ENCODE results near the gene A2M.

DNA sequence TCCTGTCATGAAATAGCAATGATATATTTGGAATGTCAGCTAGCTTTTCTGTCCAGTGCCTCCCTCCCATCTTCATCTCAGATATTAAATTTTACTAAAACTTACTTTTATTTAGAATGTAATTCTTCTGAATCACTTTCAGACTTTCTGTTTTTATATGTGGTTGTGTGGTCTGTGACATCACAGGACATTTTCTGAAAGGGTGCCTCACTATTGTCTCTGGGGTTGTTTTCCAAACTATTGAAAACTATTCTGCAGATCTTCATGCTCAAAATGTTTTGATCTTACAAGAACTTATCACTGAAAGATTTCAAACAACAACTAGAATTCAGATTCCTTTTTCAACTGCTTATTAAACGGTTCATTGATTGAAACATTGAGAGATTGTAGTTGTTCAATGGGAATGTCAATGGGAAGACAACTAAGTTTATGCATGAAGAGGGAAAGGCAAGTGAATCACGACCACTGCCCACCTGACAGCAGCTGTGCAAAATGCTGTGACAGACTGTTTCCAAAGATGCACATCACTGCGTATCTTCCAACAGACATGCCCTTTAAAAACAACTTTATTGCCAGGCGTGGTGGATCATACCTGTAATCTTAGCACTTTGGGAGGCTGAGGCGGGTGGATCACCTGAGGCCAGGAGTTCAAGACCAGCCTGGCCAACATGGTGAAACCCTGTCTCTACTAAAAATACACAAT is 75.1 kb downstream of the A2M start:
- no peak for TF ChIP-seq POLR2AphosphoS5 (IDR thresholded peaks at IDR 0.05; ENCODE audit: control insufficient read depth, insufficient read depth, low read depth, low read length)
- no peak for TF ChIP-seq CBFB (CRISPR knock-in tag; IDR thresholded peaks at IDR 0.05)
- TF ChIP-seq ZFX (CRISPR knock-in tag; IDR thresholded peaks at IDR 0.05) = no peak
- TF ChIP-seq TCF7L2 (IDR thresholded peaks at IDR 0.05; ENCODE audit: low read depth, low read length) = no peak
- TF ChIP-seq MAX (CRISPR knock-in tag; IDR thresholded peaks at IDR 0.05) = no peak
- TF ChIP-seq PHB2 (IDR thresholded peaks at IDR 0.05; ENCODE audit: low read depth) = no peak

Measured in K562 (cell line).